Measurements from ENCODE around the gene LLGL2. TPM values are rescaled to one million over a fixed set of nuclear protein-coding genes. Genes with fewer than 3 reads are reported as not detected.

The LLGL2 gene
- polyA plus RNA-seq, 2 donors: 71.6 to 139 TPM

GRCh38 chr17:75602644-75603043 lies 77.1 kb downstream of the LLGL2 start:
- peak overlapping the region in 1 of 2 donors; percentile 85 for H3K27ac ChIP-seq (ENCODE audit: low read depth in 2 of 2, low read length in 1 of 2)
- no peaks in the 10 kb centered on the region for H3K9me3 ChIP-seq (ENCODE audit: control insufficient read depth in 2 of 2, insufficient read depth in 1 of 2, low read depth in 1 of 2, low read length in 1 of 2)
- peaks cover 4 to 8% of the 10 kb centered on the region in 2 donors for H3K4me1 ChIP-seq (ENCODE audit: control insufficient read depth in 2 of 2, insufficient read depth in 2 of 2, low read length in 1 of 2)
- no peak overlapping the region for H3K4me3 ChIP-seq (ENCODE audit: low read depth in 1 of 2, low read length in 2 of 2)
- WGBS, 2 donors: 86 to 96% methylated on average over 7 to 12 of the region's 12 CpGs
- no peaks in the 10 kb centered on the region for H3K36me3 ChIP-seq (ENCODE audit: control insufficient read depth in 2 of 2, insufficient read depth in 2 of 2, low read length in 1 of 2)
- H3K27me3 ChIP-seq (ENCODE audit: control insufficient read depth in 1 of 2, insufficient read depth in 2 of 2, low read length in 2 of 2): no peaks in the 10 kb centered on the region

GRCh38 chr17:75603123-75603522 lies 77.6 kb downstream of the LLGL2 start:
- Histone ChIP-seq H3K27me3 (ENCODE audit: control insufficient read depth in 1 of 2, insufficient read depth in 2 of 2, low read length in 2 of 2) (no peaks in the 10 kb centered on the region), H3K4me1 (ENCODE audit: control insufficient read depth in 2 of 2, insufficient read depth in 2 of 2, low read length in 1 of 2) (peaks cover 4 to 8% of the 10 kb centered on the region in 2 donors), H3K36me3 (ENCODE audit: control insufficient read depth in 2 of 2, insufficient read depth in 2 of 2, low read length in 1 of 2) (no peaks in the 10 kb centered on the region), H3K27ac (ENCODE audit: low read depth in 2 of 2, low read length in 1 of 2) (peak overlapping the region in 1 of 2 donors; percentile 85), H3K4me3 (ENCODE audit: low read depth in 1 of 2, low read length in 2 of 2) (no peak overlapping the region), H3K9me3 (ENCODE audit: control insufficient read depth in 2 of 2, insufficient read depth in 1 of 2, low read depth in 1 of 2, low read length in 1 of 2) (no peaks in the 10 kb centered on the region)
- WGBS, 2 donors: 76 to 80% methylated on average over 7 to 9 of the region's 9 CpGs

GRCh38 chr17:75604034-75604695 lies 78.7 kb downstream of the LLGL2 start:
- H3K9me3 ChIP-seq (ENCODE audit: control insufficient read depth in 2 of 2, insufficient read depth in 1 of 2, low read depth in 1 of 2, low read length in 1 of 2): no peaks in the 10 kb centered on the region
- H3K4me1 ChIP-seq (ENCODE audit: control insufficient read depth in 2 of 2, insufficient read depth in 2 of 2, low read length in 1 of 2): peaks cover 4 to 8% of the 10 kb centered on the region in 2 donors
- WGBS, 2 donors: 61 to 67% methylated on average over 11 to 12 of the region's 12 CpGs
- no peaks in the 10 kb centered on the region for H3K36me3 ChIP-seq (ENCODE audit: control insufficient read depth in 2 of 2, insufficient read depth in 2 of 2, low read length in 1 of 2)
- H3K27ac ChIP-seq (ENCODE audit: low read depth in 2 of 2, low read length in 1 of 2): peak overlapping the region; percentile 49 to 85
- H3K27me3 ChIP-seq (ENCODE audit: control insufficient read depth in 1 of 2, insufficient read depth in 2 of 2, low read length in 2 of 2): no peaks in the 10 kb centered on the region
- no peak overlapping the region for H3K4me3 ChIP-seq (ENCODE audit: low read depth in 1 of 2, low read length in 2 of 2)

GRCh38 chr17:75605790-75606189 lies 80.3 kb downstream of the LLGL2 start:
- Histone ChIP-seq H3K4me1 (ENCODE audit: control insufficient read depth in 2 of 2, insufficient read depth in 2 of 2, low read length in 1 of 2) (peaks cover 4 to 13% of the 10 kb centered on the region in 2 donors), H3K9me3 (ENCODE audit: control insufficient read depth in 2 of 2, insufficient read depth in 1 of 2, low read depth in 1 of 2, low read length in 1 of 2) (no peaks in the 10 kb centered on the region), H3K36me3 (ENCODE audit: control insufficient read depth in 2 of 2, insufficient read depth in 2 of 2, low read length in 1 of 2) (no peaks in the 10 kb centered on the region), H3K27ac (ENCODE audit: low read depth in 2 of 2, low read length in 1 of 2) (no peak overlapping the region), H3K27me3 (ENCODE audit: control insufficient read depth in 1 of 2, insufficient read depth in 2 of 2, low read length in 2 of 2) (no peaks in the 10 kb centered on the region), H3K4me3 (ENCODE audit: low read depth in 1 of 2, low read length in 2 of 2) (no peak overlapping the region)
- 82 to 85% methylated on average over 16 of the region's 16 CpGs for WGBS, 2 donors

- WGBS, 2 donors: 83 to 88% methylated on average over 5 of the region's 5 CpGs
- H3K4me3 ChIP-seq (ENCODE audit: low read depth in 1 of 2, low read length in 2 of 2): no peak overlapping the region
- no peak overlapping the region for H3K27ac ChIP-seq (ENCODE audit: low read depth in 2 of 2, low read length in 1 of 2)
- H3K4me1 ChIP-seq (ENCODE audit: control insufficient read depth in 2 of 2, insufficient read depth in 2 of 2, low read length in 1 of 2): peaks cover 0 to 21% of the 10 kb centered on the region in 2 donors
- H3K36me3 ChIP-seq (ENCODE audit: control insufficient read depth in 2 of 2, insufficient read depth in 2 of 2, low read length in 1 of 2): peaks cover 0 to 2% of the 10 kb centered on the region in 2 donors
- H3K9me3 ChIP-seq (ENCODE audit: control insufficient read depth in 2 of 2, insufficient read depth in 1 of 2, low read depth in 1 of 2, low read length in 1 of 2): no peaks in the 10 kb centered on the region
- no peaks in the 10 kb centered on the region for H3K27me3 ChIP-seq (ENCODE audit: control insufficient read depth in 1 of 2, insufficient read depth in 2 of 2, low read length in 2 of 2)
Measured at GRCh38 chr17:75607086-75607485, 81.6 kb downstream of the LLGL2 start.

- no peaks in the 10 kb centered on the region for H3K27me3 ChIP-seq (ENCODE audit: control insufficient read depth in 1 of 2, insufficient read depth in 2 of 2, low read length in 2 of 2)
- no peak overlapping the region for H3K4me3 ChIP-seq (ENCODE audit: low read depth in 1 of 2, low read length in 2 of 2)
- H3K27ac ChIP-seq (ENCODE audit: low read depth in 2 of 2, low read length in 1 of 2): peak overlapping the region in 1 of 2 donors; percentile 19
- peaks cover 0 to 16% of the 10 kb centered on the region in 2 donors for H3K4me1 ChIP-seq (ENCODE audit: control insufficient read depth in 2 of 2, insufficient read depth in 2 of 2, low read length in 1 of 2)
- 79 to 81% methylated on average over 25 of the region's 25 CpGs for WGBS, 2 donors
- H3K9me3 ChIP-seq (ENCODE audit: control insufficient read depth in 2 of 2, insufficient read depth in 1 of 2, low read depth in 1 of 2, low read length in 1 of 2): no peaks in the 10 kb centered on the region
- peaks cover 0 to 5% of the 10 kb centered on the region in 2 donors for H3K36me3 ChIP-seq (ENCODE audit: control insufficient read depth in 2 of 2, insufficient read depth in 2 of 2, low read length in 1 of 2)
Measured at GRCh38 chr17:75610103-75610984, 84.8 kb downstream of the LLGL2 start.

- Histone ChIP-seq H3K4me1 (ENCODE audit: control insufficient read depth in 2 of 2, insufficient read depth in 2 of 2, low read length in 1 of 2) (peaks cover 0 to 16% of the 10 kb centered on the region in 2 donors), H3K27ac (ENCODE audit: low read depth in 2 of 2, low read length in 1 of 2) (peak overlapping the region in 1 of 2 donors; percentile 5), H3K9me3 (ENCODE audit: control insufficient read depth in 2 of 2, insufficient read depth in 1 of 2, low read depth in 1 of 2, low read length in 1 of 2) (no peaks in the 10 kb centered on the region), H3K4me3 (ENCODE audit: low read depth in 1 of 2, low read length in 2 of 2) (no peak overlapping the region), H3K27me3 (ENCODE audit: control insufficient read depth in 1 of 2, insufficient read depth in 2 of 2, low read length in 2 of 2) (no peaks in the 10 kb centered on the region), H3K36me3 (ENCODE audit: control insufficient read depth in 2 of 2, insufficient read depth in 2 of 2, low read length in 1 of 2) (peaks cover 0 to 10% of the 10 kb centered on the region in 2 donors)
- WGBS, 2 donors: 80 to 86% methylated on average over 20 of the region's 20 CpGs
Measured at GRCh38 chr17:75611851-75612429, 86.4 kb downstream of the LLGL2 start.

GRCh38 chr17:75612906-75613626 lies 87.6 kb downstream of the LLGL2 start:
- 86 to 89% methylated on average over 26 to 27 of the region's 27 CpGs for WGBS, 2 donors
- Histone ChIP-seq H3K27ac (ENCODE audit: low read depth in 2 of 2, low read length in 1 of 2) (no peak overlapping the region), H3K27me3 (ENCODE audit: control insufficient read depth in 1 of 2, insufficient read depth in 2 of 2, low read length in 2 of 2) (no peaks in the 10 kb centered on the region), H3K9me3 (ENCODE audit: control insufficient read depth in 2 of 2, insufficient read depth in 1 of 2, low read depth in 1 of 2, low read length in 1 of 2) (no peaks in the 10 kb centered on the region), H3K4me3 (ENCODE audit: low read depth in 1 of 2, low read length in 2 of 2) (no peak overlapping the region), H3K4me1 (ENCODE audit: control insufficient read depth in 2 of 2, insufficient read depth in 2 of 2, low read length in 1 of 2) (peaks cover 0 to 16% of the 10 kb centered on the region in 2 donors), H3K36me3 (ENCODE audit: control insufficient read depth in 2 of 2, insufficient read depth in 2 of 2, low read length in 1 of 2) (peaks cover 0 to 15% of the 10 kb centered on the region in 2 donors)

GRCh38 chr17:75614006-75614405 lies 88.5 kb downstream of the LLGL2 start:
- Histone ChIP-seq H3K36me3 (ENCODE audit: control insufficient read depth in 2 of 2, insufficient read depth in 2 of 2, low read length in 1 of 2) (peaks cover 0 to 17% of the 10 kb centered on the region in 2 donors), H3K27ac (ENCODE audit: low read depth in 2 of 2, low read length in 1 of 2) (no peak overlapping the region), H3K27me3 (ENCODE audit: control insufficient read depth in 1 of 2, insufficient read depth in 2 of 2, low read length in 2 of 2) (no peaks in the 10 kb centered on the region), H3K4me3 (ENCODE audit: low read depth in 1 of 2, low read length in 2 of 2) (no peak overlapping the region), H3K4me1 (ENCODE audit: control insufficient read depth in 2 of 2, insufficient read depth in 2 of 2, low read length in 1 of 2) (peaks cover 0 to 16% of the 10 kb centered on the region in 2 donors), H3K9me3 (ENCODE audit: control insufficient read depth in 2 of 2, insufficient read depth in 1 of 2, low read depth in 1 of 2, low read length in 1 of 2) (no peaks in the 10 kb centered on the region)
- WGBS, 2 donors: 82 to 88% methylated on average over 11 to 12 of the region's 12 CpGs
